ENCODE data around the gene ARF6. TPM values are rescaled to one million over a fixed set of nuclear protein-coding genes. Genes with fewer than 3 reads are reported as not detected.

Gene ARF6
- total and polyA plus RNA-seq, 9 of the 15 experiments (the other 6 are each of a cell fraction or from before 2014, with no cell fraction given) = 15.3 to 35.2 (median 24.9) TPM

DNA sequence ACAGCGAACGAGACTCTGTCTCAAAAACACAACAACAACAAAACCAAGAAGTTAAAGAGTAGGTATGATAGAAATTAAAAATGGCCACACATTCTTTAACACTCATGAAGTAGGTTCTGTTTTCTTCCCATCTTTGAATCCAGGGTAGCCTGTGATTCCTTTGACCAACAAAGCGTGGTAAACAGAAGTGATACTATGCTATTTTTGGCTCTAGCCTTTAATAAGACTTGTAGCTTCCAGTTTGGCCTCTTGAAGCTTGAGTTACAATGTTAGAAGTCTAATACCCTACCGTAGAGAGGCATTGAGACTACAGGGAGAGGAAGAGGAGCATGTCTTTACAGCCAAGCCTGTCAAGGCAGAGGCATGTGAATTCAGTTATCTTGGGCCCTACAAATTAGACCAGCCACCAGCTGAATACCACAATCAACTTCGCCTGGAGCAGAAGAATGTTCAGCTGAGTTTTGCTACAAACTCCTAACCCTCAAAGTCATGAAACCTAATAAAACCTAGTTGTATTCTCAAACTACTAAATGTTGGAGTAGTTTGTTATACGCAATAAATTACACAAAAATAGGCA is 35.4 kb upstream of the ARF6 start:
- TF ChIP-seq MEF2A (IDR thresholded peaks at IDR 0.05; ENCODE audit: control insufficient read depth, low read depth, low read length) (peak; percentile 57; the same call in 1 of the 2 replicates), SMARCE1 (IDR thresholded peaks at IDR 0.05) (no peak)
- TF ChIP-seq, protein P1, sequence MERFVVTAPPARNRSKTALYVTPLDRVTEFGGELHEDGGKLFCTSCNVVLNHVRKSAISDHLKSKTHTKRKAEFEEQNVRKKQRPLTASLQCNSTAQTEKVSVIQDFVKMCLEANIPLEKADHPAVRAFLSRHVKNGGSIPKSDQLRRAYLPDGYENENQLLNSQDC (CRISPR knock-in tag; IDR thresholded peaks at IDR 0.05) = no peak
- DNase-seq (ENCODE audit: extremely low read depth in 1 of 4, low spot score in 3 of 4) (no peak), FAIRE-seq (no peak), ATAC-seq (no peak)
- BruUV-seq (replicated peaks) = no TSS peak
- Histone ChIP-seq H3K4me1 (replicated peaks in 1 of 2; ENCODE audit: control insufficient read depth in 2 of 2, insufficient read depth in 2 of 2, low read length in 2 of 2) (peaks cover 7 to 15% of the 10 kb centered on the region in 2 experiments; a peak in 4 of 5 replicates), H2AFZ (ENCODE audit: low read depth, low read length) (peak overlapping the region; percentile 86), H3K4me2 (ENCODE audit: insufficient read depth, low read length) (peak overlapping the region; percentile 45; the same call in 1 of the 2 replicates), H3K4me3 (no peak overlapping the region), H3K27me3 (ENCODE audit: control insufficient read depth in 2 of 2, insufficient read depth in 2 of 2, low read length in 2 of 2) (no peaks in the 10 kb centered on the region), H3K9me3 (replicated peaks; ENCODE audit: control insufficient read depth, insufficient read depth, low read depth, low read length) (no peaks in the 10 kb centered on the region), H3K36me3 (ENCODE audit: control insufficient read depth, insufficient read depth, low read length) (no peaks in the 10 kb centered on the region), H3K9me1 (ENCODE audit: control insufficient read depth, insufficient read depth, low read length) (no peaks in the 10 kb centered on the region), H3K79me2 (ENCODE audit: control insufficient read depth, insufficient read depth, low read length) (peaks cover 3% of the 10 kb centered on the region), H3K9ac (ENCODE audit: insufficient read depth in 1 of 2, low read depth in 2 of 2, low read length in 2 of 2) (peak overlapping the region in 1 of 2 experiments; percentile 50; a peak in 2 of 4 replicates), H3K27ac (ENCODE audit: extremely low read depth, low read depth, low read length) (peak overlapping the region; percentile 63), H4K20me1 (replicated peaks; ENCODE audit: control insufficient read depth, insufficient read depth, low read length) (no peaks in the 10 kb centered on the region)
- in situ Hi-C loops (cut with MboI) (loop anchor here (25.0 kb wide), 1 partner anchor 680 kb away; the partner anchor contains the start of gene MAP4K5), intact Hi-C loops (cut with micrococcal nuclease) (no loop called here)
- 55% methylated on average over 5 of the region's 6 CpGs for WGBS (ENCODE audit: insufficient coverage, low coverage, missing lambda C conversion rate)
- CTCF ChIA-PET (ENCODE audit: low intra/inter-chr PET ratio) = no interaction called here
- POLR2A ChIA-PET = interaction anchor here (0.9 to 2.0 kb wide), 3 partner anchors 9 to 234 kb away, joined by 3 to 6 read pairs (median 3); no protein-coding TSS in a partner anchor

DNA sequence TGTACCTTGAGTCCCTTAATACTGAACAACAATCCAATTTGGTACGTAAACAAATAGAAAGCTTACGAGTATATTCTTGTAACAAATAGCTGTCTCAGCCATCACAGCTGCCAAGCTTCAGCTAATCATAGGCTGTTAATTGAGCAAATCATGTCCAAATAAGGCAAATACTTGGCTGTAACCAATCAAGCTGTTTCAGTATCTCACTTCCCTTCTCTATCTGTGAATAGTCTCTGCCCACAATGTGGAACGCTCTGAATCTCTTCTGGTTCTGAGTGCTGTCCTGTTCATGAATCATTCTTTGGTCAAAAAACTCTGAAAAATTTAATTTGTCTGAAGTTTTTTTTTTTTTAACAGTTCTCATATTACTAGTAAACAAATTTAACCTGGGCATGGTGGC is 34.5 kb upstream of the ARF6 start:
- WGBS (ENCODE audit: insufficient coverage, low coverage, missing lambda C conversion rate) = 13% methylated on average over 3 of the region's 3 CpGs
- FAIRE-seq = no peak
- TF ChIP-seq POLR2H (tag; IDR thresholded peaks at IDR 0.05; ENCODE audit: low read depth) (peak; percentile 79; the same call in 1 of the 2 replicates), RUNX1 (IDR thresholded peaks at IDR 0.05; ENCODE audit: low read depth) (no peak), RNF2 (IDR thresholded peaks at IDR 0.05) (no peak), OTX1 (CRISPR knock-in tag; IDR thresholded peaks at IDR 0.05) (no peak), ZNF644 (tag; IDR thresholded peaks at IDR 0.05; ENCODE audit: low read depth) (peak; percentile 43; the same call in 1 of the 2 replicates), ZNF584 (CRISPR knock-in tag; IDR thresholded peaks at IDR 0.05; ENCODE audit: low read depth) (peak; percentile 55; the same call in 1 of the 2 replicates), MEIS2 (IDR thresholded peaks at IDR 0.05; ENCODE audit: partially characterized antibody) (peak; percentile 54), SP2 (IDR thresholded peaks at IDR 0.05; ENCODE audit: extremely low read depth, low read depth, low read length, poor library complexity, severe bottlenecking) (no peak), RBFOX2 (IDR thresholded peaks at IDR 0.05; ENCODE audit: low read depth, low read length) (peak; percentile 49), POLR2A (conservative IDR thresholded peaks at IDR 0.05) (0 out of 2 replicates have a peak, but pooled peaks have one; percentile 39), ZFPM2 (CRISPR knock-in tag; IDR thresholded peaks at IDR 0.05) (no peak)
- TF ChIP-seq, protein P2, sequence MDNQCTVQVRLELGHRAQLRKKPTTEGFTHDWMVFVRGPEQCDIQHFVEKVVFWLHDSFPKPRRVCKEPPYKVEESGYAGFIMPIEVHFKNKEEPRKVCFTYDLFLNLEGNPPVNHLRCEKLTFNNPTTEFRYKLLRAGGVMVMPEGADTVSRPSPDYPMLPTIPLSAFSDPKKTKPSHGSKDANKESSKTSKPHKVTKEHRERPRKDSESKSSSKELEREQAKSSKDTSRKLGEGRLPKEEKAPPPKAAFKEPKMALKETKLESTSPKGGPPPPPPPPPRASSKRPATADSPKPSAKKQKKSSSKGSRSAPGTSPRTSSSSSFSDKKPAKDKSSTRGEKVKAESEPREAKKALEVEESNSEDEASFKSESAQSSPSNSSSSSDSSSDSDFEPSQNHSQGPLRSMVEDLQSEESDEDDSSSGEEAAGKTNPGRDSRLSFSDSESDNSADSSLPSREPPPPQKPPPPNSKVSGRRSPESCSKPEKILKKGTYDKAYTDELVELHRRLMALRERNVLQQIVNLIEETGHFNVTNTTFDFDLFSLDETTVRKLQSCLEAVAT (IDR thresholded peaks at IDR 0.05) = no peak

More for the DNA sequence above, 34.5 kb upstream of the ARF6 start:
- peak overlapping the region; percentile 63 for H3K27ac ChIP-seq (ENCODE audit: extremely low read depth, low read depth, low read length)
- ATAC-seq (peak; percentile 52), DNase-seq (ENCODE audit: extremely low read depth in 1 of 4, low spot score in 3 of 4) (peak in 2 of 4 experiments; percentile 43 to 62)
- no peaks in the 10 kb centered on the region for H4K20me1 ChIP-seq (replicated peaks; ENCODE audit: control insufficient read depth, insufficient read depth, low read length)
- in situ Hi-C loops (cut with MboI) (loop anchor here (25.0 kb wide), 1 partner anchor 679 kb away; the partner anchor contains the start of gene MAP4K5), intact Hi-C loops (cut with micrococcal nuclease) (no loop called here)
- ChIA-PET POLR2A (interaction anchor here (0.6 to 2.0 kb wide), 5 partner anchors 10 to 388 kb away, joined by 3 to 6 read pairs (median 3); no protein-coding TSS in a partner anchor), CTCF (ENCODE audit: low intra/inter-chr PET ratio) (no interaction called here)
- H3K9me3 ChIP-seq (replicated peaks; ENCODE audit: control insufficient read depth, insufficient read depth, low read depth, low read length) = no peaks in the 10 kb centered on the region
- no peaks in the 10 kb centered on the region for H3K9me1 ChIP-seq (ENCODE audit: control insufficient read depth, insufficient read depth, low read length)
- peaks cover 7 to 15% of the 10 kb centered on the region in 2 experiments; a peak in 4 of 5 replicates for H3K4me1 ChIP-seq (replicated peaks in 1 of 2; ENCODE audit: control insufficient read depth in 2 of 2, insufficient read depth in 2 of 2, low read length in 2 of 2)
- H3K4me3 ChIP-seq = no peak overlapping the region
- peak overlapping the region; percentile 45 for H3K4me2 ChIP-seq (ENCODE audit: insufficient read depth, low read length)
- no TSS peak for BruUV-seq (replicated peaks)
- peak overlapping the region in 1 of 2 experiments; percentile 50; a peak in 2 of 4 replicates for H3K9ac ChIP-seq (ENCODE audit: insufficient read depth in 1 of 2, low read depth in 2 of 2, low read length in 2 of 2)
- H3K36me3 ChIP-seq (ENCODE audit: control insufficient read depth, insufficient read depth, low read length) = no peaks in the 10 kb centered on the region
- peak overlapping the region; percentile 86 for H2AFZ ChIP-seq (ENCODE audit: low read depth, low read length)
- H3K79me2 ChIP-seq (ENCODE audit: control insufficient read depth, insufficient read depth, low read length) = no peaks in the 10 kb centered on the region
- H3K27me3 ChIP-seq (ENCODE audit: control insufficient read depth in 2 of 2, insufficient read depth in 2 of 2, low read length in 2 of 2) = no peaks in the 10 kb centered on the region

Data from K562 (cell line).